ENCODE results near the gene ACTA1.
"Not testable (repeated sequence)": the region's sequence is repeated elsewhere in the genome, so short reads cannot be mapped to it uniquely, and the experiment has no call there.

The ACTA1 gene

DNA sequence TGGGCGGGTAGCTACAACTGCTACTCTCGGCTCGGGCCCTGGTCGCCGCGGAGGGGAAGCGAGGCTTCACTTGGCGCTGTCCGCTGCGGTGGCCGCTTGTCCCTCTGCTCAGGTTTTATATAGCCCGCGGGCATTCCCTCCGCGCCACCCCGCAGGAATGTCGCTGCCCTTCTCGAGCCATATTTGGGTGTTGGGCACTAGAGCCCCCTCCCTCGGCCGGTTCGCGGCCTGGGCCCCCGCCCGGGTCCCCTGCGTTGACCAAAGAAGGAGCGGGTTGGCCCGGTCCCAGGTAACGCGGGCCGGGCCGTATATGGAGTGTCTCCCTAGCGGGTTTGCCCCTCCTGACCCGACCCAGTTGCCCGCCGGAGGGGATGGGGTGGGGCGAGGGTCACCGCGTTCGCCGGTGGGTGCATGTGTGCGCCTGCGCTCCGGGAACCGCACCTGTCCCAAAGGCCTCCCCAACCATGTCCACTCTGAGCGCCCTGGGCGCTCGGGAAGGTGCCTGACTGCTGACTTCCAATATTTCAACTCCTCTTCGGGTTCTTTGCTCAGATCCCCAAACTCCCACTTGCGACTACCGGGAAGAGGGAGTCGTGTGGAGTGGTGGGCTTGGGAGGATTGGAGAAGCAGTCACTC is at the start of gene ACTA1:
ACTA1 (minus strand) TSS at position 90 of the 636 bp plus-strand sequence. CDS start 979 bp downstream, outside the sequence.
- Histone ChIP-seq H3K9ac (ENCODE audit: low read depth in 1 of 2, low read length in 2 of 2) (no peak within 1 kb of the TSS), H3K27ac (ENCODE audit: low read depth in 2 of 2, low read length in 2 of 2) (no peak within 1 kb of the TSS), H3K36me3 (ENCODE audit: control insufficient read depth in 2 of 2, insufficient read depth in 2 of 2, low read length in 2 of 2) (no peaks in the 10 kb centered on the region), H3K4me1 (ENCODE audit: control insufficient read depth in 2 of 2, insufficient read depth in 2 of 2, low read length in 2 of 2) (peaks cover 0 to 4% of the 10 kb centered on the region in 2 donors), H3K9me3 (ENCODE audit: control insufficient read depth in 2 of 2, low read length in 2 of 2) (no peaks in the 10 kb centered on the region), H3K27me3 (ENCODE audit: control insufficient read depth in 2 of 2, insufficient read depth in 2 of 2, low read length in 2 of 2) (peaks cover 37 to 49% of the 10 kb centered on the region in 2 donors), H3K4me3 (ENCODE audit: low read length in 2 of 2) (no peak within 1 kb of the TSS)

DNA sequence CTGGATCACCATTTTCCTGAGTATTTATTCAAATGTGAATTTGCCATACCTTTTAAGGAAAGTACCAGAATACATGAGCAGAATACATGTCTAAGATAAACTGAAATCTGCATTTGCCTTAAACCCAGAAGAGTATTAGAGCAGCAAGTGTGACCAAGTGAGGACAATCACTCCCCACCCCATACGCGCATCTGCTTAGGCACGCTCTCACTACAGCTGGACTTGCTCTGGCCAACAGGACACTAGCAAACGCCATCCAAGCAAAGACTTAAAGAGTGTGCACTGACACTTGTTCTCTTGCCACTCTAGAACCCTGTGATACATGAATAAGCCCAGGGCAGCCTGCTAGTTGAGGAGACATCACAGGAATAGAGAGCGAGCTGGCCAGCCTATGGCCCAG is 48.6 kb upstream of the ACTA1 start:
- peaks cover 22 to 57% of the 10 kb centered on the region in 2 donors for H3K36me3 ChIP-seq (ENCODE audit: control insufficient read depth in 2 of 2, insufficient read depth in 2 of 2, low read length in 2 of 2)
- H3K27ac ChIP-seq (ENCODE audit: low read depth in 2 of 2, low read length in 2 of 2): no peak overlapping the region
- H3K9ac ChIP-seq (ENCODE audit: low read depth in 1 of 2, low read length in 2 of 2): no peak overlapping the region
- no peak overlapping the region for H3K4me3 ChIP-seq (ENCODE audit: low read length in 2 of 2)
- H3K9me3 ChIP-seq (ENCODE audit: control insufficient read depth in 2 of 2, low read length in 2 of 2): no peaks in the 10 kb centered on the region
- peaks cover 0 to 2% of the 10 kb centered on the region in 2 donors for H3K4me1 ChIP-seq (ENCODE audit: control insufficient read depth in 2 of 2, insufficient read depth in 2 of 2, low read length in 2 of 2)
- no peaks in the 10 kb centered on the region for H3K27me3 ChIP-seq (ENCODE audit: control insufficient read depth in 2 of 2, insufficient read depth in 2 of 2, low read length in 2 of 2)

DNA sequence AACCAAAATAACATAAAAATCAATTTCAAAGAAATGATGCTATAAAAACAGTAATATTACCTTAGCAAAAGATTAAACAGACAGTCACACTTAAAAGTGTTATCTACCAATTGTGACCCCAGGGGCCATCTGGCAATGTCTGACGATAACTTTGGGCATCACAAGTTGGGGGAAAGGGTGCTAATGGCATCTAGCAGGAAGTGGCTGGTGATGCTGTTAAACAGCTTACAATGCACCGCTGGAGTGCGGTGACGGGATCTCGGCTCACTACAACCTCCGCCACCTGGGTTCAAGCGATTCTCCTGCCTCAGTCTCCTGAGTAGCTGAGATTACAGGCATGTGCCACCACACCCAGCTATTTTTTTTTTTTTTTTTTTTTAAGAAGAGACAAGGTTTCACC is 46.6 kb upstream of the ACTA1 start:
- H3K27me3 ChIP-seq (ENCODE audit: control insufficient read depth in 2 of 2, insufficient read depth in 2 of 2, low read length in 2 of 2): no peaks in the 10 kb centered on the region
- H3K9me3 ChIP-seq (ENCODE audit: control insufficient read depth in 2 of 2, low read length in 2 of 2): no peaks in the 10 kb centered on the region
- no peak overlapping the region for H3K4me3 ChIP-seq (ENCODE audit: low read length in 2 of 2)
- no peak overlapping the region for H3K27ac ChIP-seq (ENCODE audit: low read depth in 2 of 2, low read length in 2 of 2)
- H3K4me1 ChIP-seq (ENCODE audit: control insufficient read depth in 2 of 2, insufficient read depth in 2 of 2, low read length in 2 of 2): peaks cover 0 to 2% of the 10 kb centered on the region in 2 donors
- H3K36me3 ChIP-seq (ENCODE audit: control insufficient read depth in 2 of 2, insufficient read depth in 2 of 2, low read length in 2 of 2): peaks cover 11 to 49% of the 10 kb centered on the region in 2 donors
- H3K9ac ChIP-seq (ENCODE audit: low read depth in 1 of 2, low read length in 2 of 2): no peak overlapping the region

DNA sequence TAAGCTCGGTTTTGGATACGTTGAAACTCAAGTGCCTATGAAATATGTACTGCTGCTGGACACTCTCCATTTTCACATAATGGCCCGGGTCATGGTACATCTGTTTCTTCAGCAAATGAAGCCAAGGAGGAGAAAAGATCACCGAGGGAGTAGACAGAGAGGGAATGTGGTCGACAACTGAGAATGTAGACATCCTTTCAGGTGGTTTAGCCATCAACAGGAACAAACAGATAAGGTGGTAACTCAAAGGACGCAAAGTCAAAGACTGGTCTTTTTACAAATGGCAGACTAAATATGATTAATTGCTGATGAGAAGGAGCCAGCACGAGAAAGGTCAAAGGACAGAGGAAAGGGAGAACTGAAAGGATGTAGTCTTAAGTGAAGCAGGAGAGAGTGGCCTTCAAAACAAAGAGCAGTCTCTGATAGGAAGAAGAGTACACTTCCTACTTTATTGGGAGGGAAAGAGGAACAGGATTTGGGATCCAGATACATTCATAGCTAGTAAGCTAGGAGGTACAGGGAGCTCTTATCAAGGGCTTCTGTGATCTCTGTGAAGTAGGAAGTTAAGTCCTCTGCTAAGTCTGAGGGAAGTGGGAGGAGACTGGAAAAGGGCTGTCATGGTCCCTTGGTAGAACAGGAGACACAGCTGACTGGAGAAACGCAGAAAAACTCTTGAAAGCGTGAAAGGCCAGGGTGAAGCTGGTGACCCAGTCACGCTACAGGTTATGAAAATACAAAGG is 45.9 kb upstream of the ACTA1 start:
- no peak overlapping the region for H3K9ac ChIP-seq (ENCODE audit: low read depth in 1 of 2, low read length in 2 of 2)
- peaks cover 9 to 48% of the 10 kb centered on the region in 2 donors for H3K36me3 ChIP-seq (ENCODE audit: control insufficient read depth in 2 of 2, insufficient read depth in 2 of 2, low read length in 2 of 2)
- no peaks in the 10 kb centered on the region for H3K27me3 ChIP-seq (ENCODE audit: control insufficient read depth in 2 of 2, insufficient read depth in 2 of 2, low read length in 2 of 2)
- no peaks in the 10 kb centered on the region for H3K9me3 ChIP-seq (ENCODE audit: control insufficient read depth in 2 of 2, low read length in 2 of 2)
- no peak overlapping the region for H3K4me3 ChIP-seq (ENCODE audit: low read length in 2 of 2)
- H3K4me1 ChIP-seq (ENCODE audit: control insufficient read depth in 2 of 2, insufficient read depth in 2 of 2, low read length in 2 of 2): peaks cover 0 to 2% of the 10 kb centered on the region in 2 donors
- no peak overlapping the region for H3K27ac ChIP-seq (ENCODE audit: low read depth in 2 of 2, low read length in 2 of 2)

DNA sequence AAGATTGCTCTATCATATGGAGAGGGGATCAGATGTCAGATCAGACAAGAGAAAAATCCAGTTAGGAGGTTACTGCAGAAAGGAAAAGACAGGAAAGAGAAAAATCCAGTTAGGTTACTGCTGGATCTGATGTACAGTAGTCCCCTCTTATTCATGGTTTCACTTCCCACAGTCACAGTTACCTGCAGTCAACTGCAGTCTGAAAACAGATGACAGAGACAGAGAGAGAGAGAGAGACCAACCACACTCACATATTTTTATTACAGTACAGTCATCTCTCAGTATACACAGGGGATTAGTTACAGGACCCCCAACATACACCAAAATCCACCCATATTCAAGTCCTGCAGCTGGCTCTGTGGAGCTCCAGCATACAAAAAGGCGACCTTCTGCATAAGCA is 45.0 kb upstream of the ACTA1 start:
- H3K36me3 ChIP-seq (ENCODE audit: control insufficient read depth in 2 of 2, insufficient read depth in 2 of 2, low read length in 2 of 2): peaks cover 18 to 51% of the 10 kb centered on the region in 2 donors
- peaks cover 0 to 2% of the 10 kb centered on the region in 2 donors for H3K4me1 ChIP-seq (ENCODE audit: control insufficient read depth in 2 of 2, insufficient read depth in 2 of 2, low read length in 2 of 2)
- H3K9me3 ChIP-seq (ENCODE audit: control insufficient read depth in 2 of 2, low read length in 2 of 2): no peaks in the 10 kb centered on the region
- no peak overlapping the region for H3K9ac ChIP-seq (ENCODE audit: low read depth in 1 of 2, low read length in 2 of 2)
- no peak overlapping the region for H3K4me3 ChIP-seq (ENCODE audit: low read length in 2 of 2)
- H3K27ac ChIP-seq (ENCODE audit: low read depth in 2 of 2, low read length in 2 of 2): no peak overlapping the region
- no peaks in the 10 kb centered on the region for H3K27me3 ChIP-seq (ENCODE audit: control insufficient read depth in 2 of 2, insufficient read depth in 2 of 2, low read length in 2 of 2)

DNA sequence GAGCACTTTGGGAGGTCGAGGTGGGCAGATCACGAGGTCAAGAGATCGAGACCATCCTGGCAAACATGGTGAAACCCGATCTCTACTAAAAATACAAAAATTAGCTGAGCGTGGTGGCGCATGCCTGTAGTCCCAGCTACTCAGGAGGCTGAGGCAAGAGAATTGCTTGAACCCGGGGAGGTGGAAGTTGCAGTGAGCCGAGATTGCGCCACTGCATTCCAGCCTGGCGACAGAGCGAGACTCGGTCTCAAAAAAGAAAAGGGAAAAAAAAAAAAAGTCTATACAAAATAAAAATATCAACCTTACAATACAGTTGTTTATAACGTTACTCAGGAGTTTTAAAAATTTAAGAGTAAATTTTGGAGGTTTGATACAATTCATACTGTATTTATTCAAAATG is 42.0 kb upstream of the ACTA1 start:
- H3K36me3 ChIP-seq (ENCODE audit: control insufficient read depth in 2 of 2, insufficient read depth in 2 of 2, low read length in 2 of 2): peaks cover 15 to 36% of the 10 kb centered on the region in 2 donors

GRCh38 chr1:229474509-229474908 is 40.6 kb upstream of the ACTA1 start:
- H3K27ac ChIP-seq (ENCODE audit: low read depth in 2 of 2, low read length in 2 of 2): no peak overlapping the region
- no peak overlapping the region for H3K9ac ChIP-seq (ENCODE audit: low read depth in 1 of 2, low read length in 2 of 2)
- no peaks in the 10 kb centered on the region for H3K9me3 ChIP-seq (ENCODE audit: control insufficient read depth in 2 of 2, low read length in 2 of 2)
- H3K4me1 ChIP-seq (ENCODE audit: control insufficient read depth in 2 of 2, insufficient read depth in 2 of 2, low read length in 2 of 2): no peaks in the 10 kb centered on the region
- H3K27me3 ChIP-seq (ENCODE audit: control insufficient read depth in 2 of 2, insufficient read depth in 2 of 2, low read length in 2 of 2): no peaks in the 10 kb centered on the region
- no peak overlapping the region for H3K4me3 ChIP-seq (ENCODE audit: low read length in 2 of 2)
- peaks cover 24 to 43% of the 10 kb centered on the region in 2 donors for H3K36me3 ChIP-seq (ENCODE audit: control insufficient read depth in 2 of 2, insufficient read depth in 2 of 2, low read length in 2 of 2)

More for the DNA sequence above, 42.0 kb upstream of the ACTA1 start:
- not testable (repeated sequence) for H3K27ac ChIP-seq (ENCODE audit: low read depth in 2 of 2, low read length in 2 of 2); H3K9me3 ChIP-seq (ENCODE audit: control insufficient read depth in 2 of 2, low read length in 2 of 2); H3K4me3 ChIP-seq (ENCODE audit: low read length in 2 of 2); H3K9ac ChIP-seq (ENCODE audit: low read depth in 1 of 2, low read length in 2 of 2); H3K4me1 ChIP-seq (ENCODE audit: control insufficient read depth in 2 of 2, insufficient read depth in 2 of 2, low read length in 2 of 2); H3K27me3 ChIP-seq (ENCODE audit: control insufficient read depth in 2 of 2, insufficient read depth in 2 of 2, low read length in 2 of 2)

GRCh38 chr1:229471175-229471574 is 37.3 kb upstream of the ACTA1 start:
- no peaks in the 10 kb centered on the region for H3K9me3 ChIP-seq (ENCODE audit: control insufficient read depth in 2 of 2, low read length in 2 of 2)
- no peaks in the 10 kb centered on the region for H3K4me1 ChIP-seq (ENCODE audit: control insufficient read depth in 2 of 2, insufficient read depth in 2 of 2, low read length in 2 of 2)
- peaks cover 41 to 49% of the 10 kb centered on the region in 2 donors for H3K36me3 ChIP-seq (ENCODE audit: control insufficient read depth in 2 of 2, insufficient read depth in 2 of 2, low read length in 2 of 2)
- H3K27me3 ChIP-seq (ENCODE audit: control insufficient read depth in 2 of 2, insufficient read depth in 2 of 2, low read length in 2 of 2): no peaks in the 10 kb centered on the region
- no peak overlapping the region for H3K4me3 ChIP-seq (ENCODE audit: low read length in 2 of 2)
- no peak overlapping the region for H3K27ac ChIP-seq (ENCODE audit: low read depth in 2 of 2, low read length in 2 of 2)
- H3K9ac ChIP-seq (ENCODE audit: low read depth in 1 of 2, low read length in 2 of 2): no peak overlapping the region

GRCh38 chr1:229470406-229471043 is 36.6 kb upstream of the ACTA1 start:
- H3K27ac ChIP-seq (ENCODE audit: low read depth in 2 of 2, low read length in 2 of 2): no peak overlapping the region
- H3K36me3 ChIP-seq (ENCODE audit: control insufficient read depth in 2 of 2, insufficient read depth in 2 of 2, low read length in 2 of 2): peaks cover 40 to 50% of the 10 kb centered on the region in 2 donors
- H3K9me3 ChIP-seq (ENCODE audit: control insufficient read depth in 2 of 2, low read length in 2 of 2): no peaks in the 10 kb centered on the region
- no peak overlapping the region for H3K4me3 ChIP-seq (ENCODE audit: low read length in 2 of 2)
- H3K9ac ChIP-seq (ENCODE audit: low read depth in 1 of 2, low read length in 2 of 2): no peak overlapping the region
- no peaks in the 10 kb centered on the region for H3K4me1 ChIP-seq (ENCODE audit: control insufficient read depth in 2 of 2, insufficient read depth in 2 of 2, low read length in 2 of 2)
- H3K27me3 ChIP-seq (ENCODE audit: control insufficient read depth in 2 of 2, insufficient read depth in 2 of 2, low read length in 2 of 2): no peaks in the 10 kb centered on the region

GRCh38 chr1:229466887-229467286 is 33.0 kb upstream of the ACTA1 start:
- H3K4me1 ChIP-seq (ENCODE audit: control insufficient read depth in 2 of 2, insufficient read depth in 2 of 2, low read length in 2 of 2): no peaks in the 10 kb centered on the region
- peaks cover 54 to 56% of the 10 kb centered on the region in 2 donors for H3K36me3 ChIP-seq (ENCODE audit: control insufficient read depth in 2 of 2, insufficient read depth in 2 of 2, low read length in 2 of 2)

More at GRCh38 chr1:229466887-229467286, 33.0 kb upstream of the ACTA1 start:
- Histone ChIP-seq H3K9ac (ENCODE audit: low read depth in 1 of 2, low read length in 2 of 2) (no peak overlapping the region), H3K27ac (ENCODE audit: low read depth in 2 of 2, low read length in 2 of 2) (no peak overlapping the region), H3K9me3 (ENCODE audit: control insufficient read depth in 2 of 2, low read length in 2 of 2) (no peaks in the 10 kb centered on the region), H3K4me3 (ENCODE audit: low read length in 2 of 2) (no peak overlapping the region), H3K27me3 (ENCODE audit: control insufficient read depth in 2 of 2, insufficient read depth in 2 of 2, low read length in 2 of 2) (no peaks in the 10 kb centered on the region)
